Measurements from ENCODE around the gene CRMP1.

Gene CRMP1

GRCh38 chr4:5893004-5893580 lies at the start of gene CRMP1:
Gene CRMP1, minus strand, starts transcription at chr4:5893086. Its CDS starts 117 bp downstream, at chr4:5892969.
- TF ChIP-seq CTCF (conservative IDR thresholded peaks at IDR 0.05; ENCODE audit: control insufficient read depth, insufficient read depth, low read depth, low read length) = no peak
- no peak within 1 kb of the TSS for H3K4me3 ChIP-seq (ENCODE audit: control insufficient read depth, low read depth, low read length)
- no peak for DNase-seq (ENCODE audit: low read depth)

DNA sequence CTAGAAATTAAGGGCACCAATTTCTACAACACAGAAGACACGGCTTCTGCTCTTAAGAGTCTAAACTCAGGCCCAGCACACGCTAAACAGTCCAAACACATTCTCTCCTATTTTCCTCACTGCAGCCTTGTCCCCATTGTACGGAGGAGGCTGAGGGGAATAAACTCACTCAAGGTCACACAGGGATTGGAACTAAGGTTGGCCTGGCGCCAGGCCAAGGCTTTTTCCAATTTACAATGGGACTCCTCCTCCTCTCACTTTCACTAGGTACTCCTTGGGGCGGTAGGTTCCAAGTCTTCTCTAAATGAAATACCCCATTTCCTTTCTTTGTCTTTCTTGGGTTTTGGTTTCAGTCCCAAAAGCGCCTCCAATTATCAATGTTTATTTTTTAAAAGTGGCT lies 48.7 kb upstream of the CRMP1 start:
- H3K4me3 ChIP-seq (ENCODE audit: control insufficient read depth, low read depth, low read length) = no peak overlapping the region
- DNase-seq (ENCODE audit: low read depth) = no peak
- TF ChIP-seq CTCF (conservative IDR thresholded peaks at IDR 0.05; ENCODE audit: control insufficient read depth, insufficient read depth, low read depth, low read length) = no peak

DNA sequence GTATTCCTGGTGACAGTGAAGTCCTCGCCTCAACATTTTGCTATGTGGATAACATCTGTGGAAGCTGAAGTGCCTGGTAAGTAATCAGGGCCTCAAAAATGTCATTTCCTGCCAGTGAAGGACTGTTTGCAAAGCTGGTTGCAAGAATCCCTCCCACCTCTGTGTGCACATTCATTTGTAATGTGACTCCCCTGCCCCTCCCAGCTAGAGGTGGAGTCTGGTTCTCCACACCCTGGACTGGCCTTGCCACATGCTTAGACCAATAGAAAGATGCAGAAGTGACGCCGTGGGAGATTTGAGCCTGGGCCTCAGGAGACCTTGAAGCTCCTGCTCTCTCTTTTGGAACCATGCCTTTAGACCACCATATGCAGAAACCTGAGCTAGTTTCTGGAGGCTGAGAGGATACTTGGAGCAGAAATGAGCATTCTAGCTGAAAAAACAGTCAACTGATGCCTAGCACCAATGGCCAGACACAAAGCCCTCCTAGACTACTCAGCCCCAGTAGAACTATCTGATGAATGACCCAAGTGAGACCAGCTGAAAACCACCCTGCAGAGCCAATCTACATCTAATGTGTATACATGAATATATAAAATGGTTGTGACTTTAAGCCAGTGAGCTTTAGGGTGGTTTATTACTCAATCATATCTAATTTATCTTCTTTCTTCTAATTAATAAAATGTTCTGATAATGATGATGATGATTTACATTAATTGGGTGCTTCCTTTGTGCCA lies 47.8 kb upstream of the CRMP1 start:
- H3K4me3 ChIP-seq (ENCODE audit: control insufficient read depth, low read depth, low read length) = no peak overlapping the region
- TF ChIP-seq CTCF (conservative IDR thresholded peaks at IDR 0.05; ENCODE audit: control insufficient read depth, insufficient read depth, low read depth, low read length) = no peak
- peak; percentile 15 for DNase-seq (ENCODE audit: low read depth)

DNA sequence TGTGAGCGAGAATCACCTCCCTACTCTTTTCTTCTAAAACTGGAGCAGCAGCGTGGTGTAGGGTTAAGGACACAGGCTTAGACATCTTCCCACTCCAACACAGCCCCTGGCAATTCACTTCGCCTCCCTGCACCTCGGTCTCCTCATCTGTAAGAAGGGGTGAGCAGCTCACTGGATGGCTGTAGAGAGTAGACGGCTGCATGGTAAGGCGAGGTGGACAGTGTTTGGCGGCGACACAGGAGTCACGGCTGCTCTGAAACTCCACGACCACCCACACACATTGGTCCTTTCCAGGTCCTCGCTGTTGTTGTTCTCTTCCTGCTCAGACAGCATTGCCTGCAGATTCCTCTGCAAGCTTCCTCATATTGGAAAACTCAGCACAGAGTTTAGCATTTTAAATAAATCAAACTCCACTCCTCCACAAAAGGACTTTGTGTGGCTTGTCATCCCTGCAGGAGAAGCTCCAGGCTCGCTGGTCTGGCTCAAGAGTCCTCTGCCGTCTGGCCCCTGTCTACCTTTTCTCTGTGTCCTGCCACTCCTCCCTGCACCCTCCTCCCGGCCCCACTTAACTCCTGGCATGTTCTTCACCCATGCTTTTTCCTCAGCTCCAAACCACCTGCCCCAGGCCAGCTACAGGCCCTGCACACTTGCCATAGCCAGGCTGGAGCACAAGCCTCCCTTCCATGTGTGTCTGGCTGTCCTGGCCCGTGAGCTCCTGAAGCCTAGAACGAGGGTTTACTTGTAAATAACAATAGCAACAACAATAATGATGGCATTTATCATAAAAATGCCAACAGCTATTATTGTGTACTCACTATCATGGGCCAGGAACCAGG lies 41.3 kb upstream of the CRMP1 start:
- no peak overlapping the region for H3K4me3 ChIP-seq (ENCODE audit: control insufficient read depth, low read depth, low read length)
- no peak for DNase-seq (ENCODE audit: low read depth)
- no peak for TF ChIP-seq CTCF (conservative IDR thresholded peaks at IDR 0.05; ENCODE audit: control insufficient read depth, insufficient read depth, low read depth, low read length)

DNA sequence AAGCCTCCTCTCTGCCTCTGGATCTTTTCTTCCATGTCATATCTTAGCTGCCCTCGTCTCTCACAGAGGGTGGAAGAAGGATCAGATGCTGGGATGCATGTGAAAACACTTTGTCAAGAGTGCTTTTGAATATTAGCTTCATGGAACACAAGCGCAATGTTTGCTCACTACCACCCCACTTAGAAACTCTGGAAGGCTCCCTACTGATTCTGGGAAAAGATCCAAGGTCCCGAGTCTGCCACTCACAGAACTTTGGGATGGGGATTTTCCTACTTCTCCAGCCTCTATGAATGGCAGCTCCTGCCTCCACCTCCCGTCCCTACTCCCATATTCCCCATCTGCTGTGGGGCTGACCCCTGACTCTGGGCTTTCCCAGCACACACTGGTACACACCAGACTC lies 40.2 kb upstream of the CRMP1 start:
- no peak for DNase-seq (ENCODE audit: low read depth)
- no peak overlapping the region for H3K4me3 ChIP-seq (ENCODE audit: control insufficient read depth, low read depth, low read length)
- no peak for TF ChIP-seq CTCF (conservative IDR thresholded peaks at IDR 0.05; ENCODE audit: control insufficient read depth, insufficient read depth, low read depth, low read length)

- DNase-seq (ENCODE audit: low read depth) = no peak
- no peak overlapping the region for H3K4me3 ChIP-seq (ENCODE audit: control insufficient read depth, low read depth, low read length)
- TF ChIP-seq CTCF (conservative IDR thresholded peaks at IDR 0.05; ENCODE audit: control insufficient read depth, insufficient read depth, low read depth, low read length) = no peak
These were observed 39.2 kb upstream of the CRMP1 start for GRCh38 chr4:5932035-5932568.
